Measurements from ENCODE around the gene HPSE. TPM values are rescaled to one million over a fixed set of nuclear protein-coding genes. Genes with fewer than 3 reads are reported as not detected.
"Not testable (repeated sequence)": the region's sequence is repeated elsewhere in the genome, so short reads cannot be mapped to it uniquely, and the experiment has no call there.

The HPSE gene
- total and polyA plus RNA-seq, 2 donors (not counting 3 experiments of a cell fraction or from before 2014, with no cell fraction given), result 3.5 to 7.0 TPM

DNA sequence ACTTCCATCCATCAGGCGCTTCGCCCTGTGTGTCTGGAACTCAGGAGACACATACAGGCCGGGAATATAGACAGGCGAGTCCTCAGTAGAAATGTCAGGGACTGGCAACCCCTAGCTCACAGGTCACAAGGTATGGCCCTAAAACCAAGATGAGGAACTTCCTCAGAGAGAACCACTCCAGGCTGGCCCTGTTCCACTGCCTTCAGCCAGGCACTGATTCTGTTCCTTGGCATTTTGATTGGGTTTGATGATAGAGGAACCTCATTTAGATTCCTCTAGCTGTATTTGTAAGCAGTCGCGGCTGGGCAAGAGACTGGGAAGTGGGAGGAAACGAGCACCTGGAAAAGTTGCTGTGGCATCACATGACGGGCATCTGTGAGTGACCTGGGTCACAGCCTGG is 8.1 kb downstream of the HPSE start:
- Histone ChIP-seq H3K4me1 (ENCODE audit: control insufficient read depth, extremely low read depth, insufficient read depth, low read length) (peaks cover 27% of the 10 kb centered on the region), H3K27me3 (ENCODE audit: control insufficient read depth in 2 of 2, insufficient read depth in 2 of 2, low read length in 2 of 2) (no peaks in the 10 kb centered on the region), H3K9me1 (replicated peaks; ENCODE audit: control insufficient read depth, extremely low read depth, insufficient read depth, low read length) (no peaks in the 10 kb centered on the region), H3K9me3 (replicated peaks; ENCODE audit: control insufficient read depth, insufficient read depth, low read length) (no peaks in the 10 kb centered on the region), H3K4me2 (ENCODE audit: insufficient read depth, low read length) (no peak overlapping the region), H2AFZ (ENCODE audit: low read depth, low read length) (no peak overlapping the region), H3K36me3 (ENCODE audit: control insufficient read depth in 2 of 2, extremely low read depth in 1 of 2, insufficient read depth in 2 of 2, low read length in 2 of 2) (no peaks in the 10 kb centered on the region), H3K27ac (ENCODE audit: insufficient read depth, low read depth, low read length) (no peak overlapping the region), H4K20me1 (replicated peaks; ENCODE audit: control insufficient read depth, extremely low read depth, insufficient read depth, low read length) (no peaks in the 10 kb centered on the region), H3K9ac (replicated peaks; ENCODE audit: extremely low read depth, insufficient read depth, low read length) (no peak overlapping the region), H3K79me2 (ENCODE audit: control insufficient read depth, insufficient read depth, low read length) (no peaks in the 10 kb centered on the region), H3K4me3 (replicated peaks in 1 of 3; ENCODE audit: insufficient read depth in 1 of 3, low read depth in 1 of 3, low read length in 3 of 3) (no peak overlapping the region)
- intact Hi-C loops (cut with micrococcal nuclease) (no loop called here), dilution Hi-C loops (cut with MboI; ENCODE audit: extremely low pct_ligation_motif_present, low sequenced_read_pairs) (no loop called here)
- DNase-seq (ENCODE audit: low read depth, low spot score) (no peak), FAIRE-seq (no peak)
- ChIA-PET POLR2A (no interaction called here), CTCF (interaction anchor here (0.8 kb wide), 1 partner anchor 36 kb away, joined by 4 read pairs; no protein-coding TSS in a partner anchor)
- no TSS peak for BruUV-seq (replicated peaks)
- TF ChIP-seq CTCF (IDR thresholded peaks at IDR 0.05; ENCODE audit: extremely low read depth in 1 of 2, insufficient read depth in 1 of 2, low read depth in 1 of 2, low read length in 2 of 2) (no peak), EZH2 (IDR thresholded peaks at IDR 0.05; ENCODE audit: borderline replicate concordance, low read depth, low read length, severe bottlenecking) (no peak), MYC (IDR thresholded peaks at IDR 0.05; ENCODE audit: low read depth, low read length) (no peak), FOS (IDR thresholded peaks at IDR 0.05; ENCODE audit: borderline replicate concordance, insufficient read depth, low read length) (no peak), JUN (IDR thresholded peaks at IDR 0.05; ENCODE audit: borderline replicate concordance, insufficient read depth, insufficient read length, low read depth) (no peak), POLR2AphosphoS5 (IDR thresholded peaks at IDR 0.05; ENCODE audit: insufficient read depth, low read depth, low read length) (no peak), GATA2 (IDR thresholded peaks at IDR 0.05; ENCODE audit: insufficient read depth, insufficient read length, low read depth, low read length) (no peak), MAX (IDR thresholded peaks at IDR 0.05; ENCODE audit: insufficient read depth, insufficient read length) (no peak), POLR2A (IDR thresholded peaks at IDR 0.05; ENCODE audit: low read depth, low read length) (no peak)

DNA sequence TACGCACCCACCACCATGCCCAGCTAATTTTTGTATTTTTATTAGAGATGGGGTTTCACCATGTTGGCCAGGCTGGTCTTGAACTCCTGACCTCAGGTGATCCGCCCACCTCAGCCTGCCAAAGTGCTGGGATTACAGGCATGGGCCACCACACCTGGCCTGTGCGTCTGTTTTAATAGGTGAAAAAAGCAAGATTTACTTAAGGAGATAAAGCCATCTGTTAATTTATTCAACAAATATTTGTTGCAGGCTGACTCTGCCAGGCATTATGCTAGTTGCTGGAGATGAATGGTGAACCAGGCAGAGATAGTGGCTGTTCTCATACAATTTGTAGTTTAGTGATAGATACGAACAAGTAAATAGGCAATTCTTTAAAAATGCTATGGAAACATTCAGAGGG is 9.3 kb downstream of the HPSE start:
- H3K9me3 ChIP-seq (replicated peaks; ENCODE audit: control insufficient read depth, insufficient read depth, low read length); H3K79me2 ChIP-seq (ENCODE audit: control insufficient read depth, insufficient read depth, low read length); DNase-seq (ENCODE audit: low read depth, low spot score); H3K4me3 ChIP-seq (replicated peaks in 1 of 3; ENCODE audit: insufficient read depth in 1 of 3, low read depth in 1 of 3, low read length in 3 of 3); CTCF ChIA-PET; POLR2A ChIA-PET; H3K9ac ChIP-seq (replicated peaks; ENCODE audit: extremely low read depth, insufficient read depth, low read length); FAIRE-seq; H4K20me1 ChIP-seq (replicated peaks; ENCODE audit: control insufficient read depth, extremely low read depth, insufficient read depth, low read length); H3K4me2 ChIP-seq (ENCODE audit: insufficient read depth, low read length); H2AFZ ChIP-seq (ENCODE audit: low read depth, low read length); H3K9me1 ChIP-seq (replicated peaks; ENCODE audit: control insufficient read depth, extremely low read depth, insufficient read depth, low read length); H3K27me3 ChIP-seq (ENCODE audit: control insufficient read depth in 2 of 2, insufficient read depth in 2 of 2, low read length in 2 of 2); intact Hi-C loops (cut with micrococcal nuclease); BruUV-seq (replicated peaks); H3K27ac ChIP-seq (ENCODE audit: insufficient read depth, low read depth, low read length); H3K36me3 ChIP-seq (ENCODE audit: control insufficient read depth in 2 of 2, extremely low read depth in 1 of 2, insufficient read depth in 2 of 2, low read length in 2 of 2); dilution Hi-C loops (cut with MboI; ENCODE audit: extremely low pct_ligation_motif_present, low sequenced_read_pairs): not testable (repeated sequence)
- H3K4me1 ChIP-seq (ENCODE audit: control insufficient read depth, extremely low read depth, insufficient read depth, low read length), result peaks cover 27% of the 10 kb centered on the region
